ENCODE results near the gene MXI1. TPM values are rescaled to one million over a fixed set of nuclear protein-coding genes. Genes with fewer than 3 reads are reported as not detected.

The MXI1 gene
- polyA plus RNA-seq, 1 experiment = 17.3 TPM

DNA sequence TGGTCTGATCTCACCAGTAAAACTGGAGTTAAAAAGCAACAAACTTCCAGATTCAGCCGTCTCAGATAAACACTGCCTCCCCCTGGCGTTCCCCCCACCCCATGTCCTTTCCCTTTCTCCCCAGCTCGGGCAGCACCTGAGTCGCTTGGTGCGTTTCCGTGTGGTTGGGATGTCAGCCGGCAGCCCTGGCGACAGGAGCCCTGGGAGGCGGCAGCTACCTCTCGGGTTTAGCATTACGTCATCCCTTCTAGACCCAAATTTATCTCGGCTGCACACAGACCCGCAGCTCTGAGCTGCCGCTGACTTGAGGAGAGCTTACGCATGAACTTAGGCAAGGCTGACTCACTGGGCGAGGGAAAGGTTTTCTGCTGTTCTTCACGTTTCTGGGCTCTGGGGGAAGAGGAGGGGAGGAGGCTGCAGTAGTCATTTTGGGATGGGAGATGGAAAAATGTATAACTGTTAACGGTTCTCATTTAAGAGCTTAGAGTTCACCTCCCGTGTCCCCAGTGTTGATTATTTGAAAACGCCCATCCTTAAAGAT is 14.4 kb downstream of the MXI1 start:
- peak overlapping the region; percentile 69 for H3K4me3 ChIP-seq (ENCODE audit: low read depth, low read length)
- H3K27me3 ChIP-seq (ENCODE audit: control insufficient read depth, insufficient read depth, low read length) = no peaks in the 10 kb centered on the region
- TF ChIP-seq, protein P1, sequence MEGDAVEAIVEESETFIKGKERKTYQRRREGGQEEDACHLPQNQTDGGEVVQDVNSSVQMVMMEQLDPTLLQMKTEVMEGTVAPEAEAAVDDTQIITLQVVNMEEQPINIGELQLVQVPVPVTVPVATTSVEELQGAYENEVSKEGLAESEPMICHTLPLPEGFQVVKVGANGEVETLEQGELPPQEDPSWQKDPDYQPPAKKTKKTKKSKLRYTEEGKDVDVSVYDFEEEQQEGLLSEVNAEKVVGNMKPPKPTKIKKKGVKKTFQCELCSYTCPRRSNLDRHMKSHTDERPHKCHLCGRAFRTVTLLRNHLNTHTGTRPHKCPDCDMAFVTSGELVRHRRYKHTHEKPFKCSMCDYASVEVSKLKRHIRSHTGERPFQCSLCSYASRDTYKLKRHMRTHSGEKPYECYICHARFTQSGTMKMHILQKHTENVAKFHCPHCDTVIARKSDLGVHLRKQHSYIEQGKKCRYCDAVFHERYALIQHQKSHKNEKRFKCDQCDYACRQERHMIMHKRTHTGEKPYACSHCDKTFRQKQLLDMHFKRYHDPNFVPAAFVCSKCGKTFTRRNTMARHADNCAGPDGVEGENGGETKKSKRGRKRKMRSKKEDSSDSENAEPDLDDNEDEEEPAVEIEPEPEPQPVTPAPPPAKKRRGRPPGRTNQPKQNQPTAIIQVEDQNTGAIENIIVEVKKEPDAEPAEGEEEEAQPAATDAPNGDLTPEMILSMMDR (IDR thresholded peaks at IDR 0.05; ENCODE audit: low read depth, low read length) = peak; percentile 43
- ChIA-PET CTCF (interaction anchor here (0.5 to 2.5 kb wide), 13 partner anchors 8 to 341 kb away, joined by 3 to 24 read pairs (median 5); no protein-coding TSS in a partner anchor), POLR2A (interaction anchor here (0.6 to 1.9 kb wide), 4 partner anchors 9 to 19 kb away, joined by 3 to 19 read pairs (median 4); no protein-coding TSS in a partner anchor)
- H3K9me3 ChIP-seq (ENCODE audit: control insufficient read depth, insufficient read depth, low read length) = no peaks in the 10 kb centered on the region; the same call in 1 of the 2 replicates
- peak overlapping the region; percentile 97 for H3K27ac ChIP-seq (ENCODE audit: low read depth, low read length)
- DNase-seq (ENCODE audit: low read depth, low spot score) = peak; percentile 88

DNA sequence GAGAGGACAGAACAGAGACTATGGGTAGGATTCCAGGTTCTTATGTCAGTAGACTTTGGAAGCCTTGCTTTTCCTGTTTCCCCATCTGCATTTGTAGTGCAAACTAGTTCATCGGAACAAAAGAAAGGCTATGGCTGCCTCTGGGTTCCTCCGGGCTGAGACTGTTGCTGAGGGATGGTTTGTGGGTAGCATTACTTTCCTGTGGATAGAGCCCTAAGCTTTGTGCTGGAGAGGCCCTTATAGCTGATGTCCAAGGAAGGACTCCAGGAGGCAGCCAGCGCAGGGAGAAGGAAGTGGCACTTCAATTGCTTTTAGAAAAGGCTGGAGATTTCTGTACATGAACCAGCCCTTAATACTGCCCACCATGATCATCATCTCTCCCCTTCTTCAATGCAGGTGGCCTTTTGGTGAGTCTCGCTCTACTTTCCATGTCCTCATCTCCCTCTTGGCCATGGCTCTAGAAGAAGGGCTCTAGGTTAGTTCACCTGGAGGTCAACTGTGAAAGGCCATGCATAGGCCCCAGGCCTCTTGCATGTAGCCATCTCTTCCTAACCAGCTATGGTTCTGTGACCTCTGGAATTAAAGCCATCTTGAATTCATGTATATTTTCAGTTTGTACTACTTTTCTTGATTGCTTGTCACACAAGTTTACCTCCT is 15.4 kb downstream of the MXI1 start:
- TF ChIP-seq, protein P1 (IDR thresholded peaks at IDR 0.05; ENCODE audit: low read depth, low read length) = no peak
- Histone ChIP-seq H3K27me3 (ENCODE audit: control insufficient read depth, insufficient read depth, low read length) (no peaks in the 10 kb centered on the region), H3K9me3 (ENCODE audit: control insufficient read depth, insufficient read depth, low read length) (no peaks in the 10 kb centered on the region; the same call in 1 of the 2 replicates), H3K27ac (ENCODE audit: low read depth, low read length) (no peak overlapping the region), H3K4me3 (ENCODE audit: low read depth, low read length) (no peak overlapping the region)
- CTCF ChIA-PET = interaction anchor here (0.6 to 2.5 kb wide), 10 partner anchors 9 to 339 kb away, joined by 3 to 24 read pairs (median 4); no protein-coding TSS in a partner anchor
- DNase-seq (ENCODE audit: low read depth, low spot score) = no peak
- POLR2A ChIA-PET = interaction anchor here (0.6 to 1.9 kb wide), 2 partner anchors 12 to 20 kb away, joined by 3 to 19 read pairs; no protein-coding TSS in a partner anchor

DNA sequence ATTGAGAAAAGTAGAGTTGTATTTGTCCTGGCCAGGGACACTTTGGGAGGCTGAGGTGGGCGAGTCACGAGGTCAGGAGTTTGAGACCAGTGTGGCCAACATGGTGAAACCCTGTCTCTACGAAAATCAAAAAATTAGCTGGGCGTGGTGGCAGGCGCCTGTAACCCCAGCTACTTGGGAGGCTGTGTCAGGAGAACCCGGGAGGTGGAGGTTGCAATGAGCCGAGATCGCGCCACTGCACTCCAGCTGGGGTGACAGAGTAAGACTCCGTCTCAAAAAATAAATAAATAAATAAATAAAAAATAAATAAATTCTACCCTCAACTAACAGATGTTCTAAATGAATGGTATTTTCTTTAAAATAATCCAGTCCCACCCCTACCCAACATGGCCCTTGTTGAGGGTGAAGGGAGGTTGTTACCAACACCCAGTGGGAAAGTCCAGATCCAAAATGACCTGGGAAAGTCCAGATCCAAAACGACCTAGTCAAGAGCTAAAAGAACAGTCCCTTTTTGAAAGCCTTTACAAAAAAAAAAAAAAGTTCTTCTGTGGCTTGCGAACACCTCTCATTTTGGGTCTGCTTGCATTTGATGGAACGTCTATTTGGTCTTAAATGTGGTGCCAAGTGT is 16.0 kb downstream of the MXI1 start:
- ChIA-PET POLR2A (no interaction called here), CTCF (interaction anchor here (0.6 to 2.5 kb wide), 7 partner anchors 13 to 339 kb away, joined by 3 to 24 read pairs (median 4); no protein-coding TSS in a partner anchor)
- Histone ChIP-seq H3K4me3 (ENCODE audit: low read depth, low read length) (no peak overlapping the region), H3K9me3 (ENCODE audit: control insufficient read depth, insufficient read depth, low read length) (no peaks in the 10 kb centered on the region; the same call in 1 of the 2 replicates), H3K27ac (ENCODE audit: low read depth, low read length) (no peak overlapping the region), H3K27me3 (ENCODE audit: control insufficient read depth, insufficient read depth, low read length) (no peaks in the 10 kb centered on the region)
- DNase-seq (ENCODE audit: low read depth, low spot score) = no peak
- TF ChIP-seq, protein P1 (IDR thresholded peaks at IDR 0.05; ENCODE audit: low read depth, low read length) = no peak

DNA sequence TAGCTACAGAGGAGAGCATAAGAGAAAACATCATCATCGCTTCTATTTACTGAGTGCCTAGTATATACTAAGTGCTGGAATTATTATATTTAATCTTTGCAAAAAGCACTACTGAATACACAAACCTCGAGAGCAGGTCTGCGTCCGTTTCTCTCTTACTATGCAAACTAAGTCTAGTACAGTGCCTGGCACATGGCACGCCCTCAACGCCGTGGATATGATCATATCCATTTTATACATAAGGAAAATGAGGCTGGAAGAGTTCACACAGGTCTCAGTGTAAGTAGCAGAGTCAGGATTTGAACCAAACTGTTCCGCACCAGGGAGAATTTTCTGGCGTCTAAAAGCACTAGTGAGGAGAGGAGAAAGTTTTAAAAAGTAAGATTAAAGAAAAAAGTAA is 17.6 kb downstream of the MXI1 start:
- CTCF ChIA-PET = interaction anchor here (0.6 to 2.2 kb wide), 3 partner anchors 14 to 87 kb away, joined by 3 to 16 read pairs (median 11); no protein-coding TSS in a partner anchor
- no peaks in the 10 kb centered on the region; the same call in 1 of the 2 replicates for H3K9me3 ChIP-seq (ENCODE audit: control insufficient read depth, insufficient read depth, low read length)
- H3K27me3 ChIP-seq (ENCODE audit: control insufficient read depth, insufficient read depth, low read length) = no peaks in the 10 kb centered on the region
- TF ChIP-seq, protein P1 (IDR thresholded peaks at IDR 0.05; ENCODE audit: low read depth, low read length) = no peak
- DNase-seq (ENCODE audit: low read depth, low spot score) = no peak
- H3K27ac ChIP-seq (ENCODE audit: low read depth, low read length) = no peak overlapping the region
- POLR2A ChIA-PET = no interaction called here
- H3K4me3 ChIP-seq (ENCODE audit: low read depth, low read length) = peak overlapping the region; percentile 49; the same call in 1 of the 2 replicates
